HG02759 (cell line): ENCODE results near the gene TVP23B.
"Not testable (repeated sequence)": the region's sequence is repeated elsewhere in the genome, so short reads cannot be mapped to it uniquely, and the experiment has no call there.

ENCODE experiments used
- ATAC-seq: cut with Tn5 transposase; IDR thresholded peaks from one replicate; pipeline ENCODE4 v1.9.1; 2021; ENCODE audit warnings: mild to moderate bottlenecking, moderate library complexity; ENCODE audit not compliant: unreplicated experiment

TVP23B gene

GRCh38 chr17:18786890-18787289, 5.9 kb downstream of the TVP23B start:
- ATAC-seq = not testable (repeated sequence)

GRCh38 chr17:18791402-18791801, 10.4 kb downstream of the TVP23B start:
- ATAC-seq = not testable (repeated sequence)

GRCh38 chr17:18794841-18795240, 13.9 kb downstream of the TVP23B start:
- not testable (repeated sequence) for ATAC-seq

GRCh38 chr17:18796887-18797286, 15.9 kb downstream of the TVP23B start:
- not testable (repeated sequence) for ATAC-seq

- not testable (repeated sequence) for ATAC-seq
Measured at GRCh38 chr17:18803458-18804245, 22.7 kb downstream of the TVP23B start.

- not testable (repeated sequence) for ATAC-seq
Measured at GRCh38 chr17:18815924-18816323, 34.9 kb downstream of the TVP23B start.

- ATAC-seq = not testable (repeated sequence)
Measured at GRCh38 chr17:18816489-18817371, 35.7 kb downstream of the TVP23B start.

- not testable (repeated sequence) for ATAC-seq
Measured at GRCh38 chr17:18821430-18821829, 40.4 kb downstream of the TVP23B start.

GRCh38 chr17:18827613-18828012, 46.6 kb downstream of the TVP23B start:
- not testable (repeated sequence) for ATAC-seq

- no peak for ATAC-seq
Measured at GRCh38 chr17:18848501-18848900, 67.5 kb downstream of the TVP23B start.

- no peak for ATAC-seq
Measured at GRCh38 chr17:18850679-18851078, 69.7 kb downstream of the TVP23B start.

GRCh38 chr17:18851201-18851600, 70.2 kb downstream of the TVP23B start:
- no peak for ATAC-seq

GRCh38 chr17:18854956-18855355, 74.0 kb downstream of the TVP23B start:
- no peak for ATAC-seq

- peak; percentile 76 for ATAC-seq
Measured at GRCh38 chr17:18855831-18856569, 75.0 kb downstream of the TVP23B start.
